H9 (cell line): ENCODE results near the gene PXK. TPM values are rescaled to one million over a fixed set of nuclear protein-coding genes. Genes with fewer than 3 reads are reported as not detected.

Experiments
- DNase-seq: peaks from one replicate; pipeline ENCODE4 v3.0.0-alpha.2; 2017
- H2AFZ ChIP-seq: one replicate; pipeline ENCODE4 v1.6.1; 2013; ENCODE audit warnings: mild to moderate bottlenecking, low read length, control low read depth, moderate library complexity
- H2AK5ac ChIP-seq: 2 replicates; pipeline ENCODE4 v1.6.1; 2013; ENCODE audit warnings: low read length, control low read depth, mixed read lengths; ENCODE audit not compliant: insufficient read length
- H2BK120ac ChIP-seq: one replicate; pipeline ENCODE4 v1.6.1; 2013; ENCODE audit warnings: low read depth, mild to moderate bottlenecking, low read length, control low read depth, inconsistent platforms; ENCODE audit not compliant: poor library complexity, severe bottlenecking
- H2BK12ac ChIP-seq: 2 replicates; pipeline ENCODE4 v1.6.1; 2013; ENCODE audit warnings: low read length, control low read depth, mixed read lengths, low read depth; ENCODE audit not compliant: insufficient read length
- H2BK15ac ChIP-seq: 2 replicates; pipeline ENCODE4 v1.6.1; 2013; ENCODE audit warnings: low read depth, low read length, control low read depth
- H2BK20ac ChIP-seq: one replicate; pipeline ENCODE4 v1.6.1; 2013; ENCODE audit warnings: low read depth, mild to moderate bottlenecking, low read length, control low read depth, inconsistent platforms; ENCODE audit not compliant: poor library complexity, severe bottlenecking
- H2BK5ac ChIP-seq: 2 replicates; pipeline ENCODE4 v1.6.1; 2013; ENCODE audit warnings: low read length, control low read depth, mixed read lengths; ENCODE audit not compliant: insufficient read length
- H3K14ac ChIP-seq: 2 replicates; pipeline ENCODE4 v1.6.1; 2013; ENCODE audit warnings: low read length, control low read depth; ENCODE audit not compliant: insufficient read depth
- H3K18ac ChIP-seq: 2 replicates; pipeline ENCODE4 v1.6.1; 2013; ENCODE audit warnings: low read depth, mild to moderate bottlenecking, mixed read lengths, low read length, control low read depth; ENCODE audit not compliant: insufficient read length
- H3K23ac ChIP-seq: 2 replicates; pipeline ENCODE4 v1.6.1; 2013; ENCODE audit warnings: low read length, control low read depth, mixed read lengths, low read depth; ENCODE audit not compliant: insufficient read length
- H3K23me2 ChIP-seq: 2 replicates; pipeline ENCODE4 v1.6.1; 2013; ENCODE audit warnings: low read depth, mild to moderate bottlenecking, mixed read lengths, low read length, control low read depth; ENCODE audit not compliant: insufficient read length, poor library complexity, severe bottlenecking
- H3K27ac ChIP-seq: 2 replicates; pipeline ENCODE4 v1.5.1; 2013; ENCODE audit warnings: low read length, control low read depth, mixed read lengths, low read depth; ENCODE audit not compliant: insufficient read length
- H3K27me3 ChIP-seq: 2 replicates; pipeline ENCODE4 v1.6.1; 2013; ENCODE audit warnings: low read length, control low read depth, inconsistent platforms; ENCODE audit not compliant: insufficient read depth
- H3K4ac ChIP-seq: 2 replicates; pipeline ENCODE4 v1.6.1; 2013; ENCODE audit warnings: low read depth, mild to moderate bottlenecking, control low read depth, inconsistent platforms, low read length, moderate library complexity
- H3K4me1 ChIP-seq: 2 replicates; pipeline ENCODE4 v1.6.1; 2013; ENCODE audit warnings: low read length, control low read depth, inconsistent platforms; ENCODE audit not compliant: insufficient read depth
- H3K4me2 ChIP-seq: 2 replicates; pipeline ENCODE4 v1.6.1; 2013; ENCODE audit warnings: low read length, control low read depth, mixed read lengths; ENCODE audit not compliant: insufficient read length, insufficient read depth
- H3K56ac ChIP-seq: 2 replicates; pipeline ENCODE4 v1.6.1; 2013; ENCODE audit warnings: low read depth, mild to moderate bottlenecking, mixed read lengths, low read length, control low read depth; ENCODE audit not compliant: insufficient read length
- H3K79me1 ChIP-seq: 2 replicates; pipeline ENCODE4 v1.6.1; 2013; ENCODE audit warnings: low read depth, mild to moderate bottlenecking, moderate library complexity, low read length, control low read depth, inconsistent platforms; ENCODE audit not compliant: insufficient read depth, poor library complexity, severe bottlenecking
- H3K79me2 ChIP-seq: 2 replicates; pipeline ENCODE4 v1.6.1; 2013; ENCODE audit warnings: low read length, control low read depth, inconsistent platforms; ENCODE audit not compliant: insufficient read depth
- H3K9ac ChIP-seq: 2 replicates; pipeline ENCODE4 v1.6.1; 2013; ENCODE audit warnings: low read length, control low read depth, mixed read lengths; ENCODE audit not compliant: insufficient read length; ENCODE audit errors: extremely low read depth
- H3K9me3 ChIP-seq: one replicate; pipeline ENCODE4 v1.6.1; 2013; ENCODE audit warnings: low read depth, low read length, inconsistent platforms; ENCODE audit not compliant: control insufficient read depth
- H3T11ph ChIP-seq: one replicate; pipeline ENCODE4 v1.6.1; 2013; ENCODE audit warnings: mild to moderate bottlenecking, low read length, control low read depth, inconsistent platforms
- H4K20me1 ChIP-seq: one replicate; pipeline ENCODE4 v1.6.1; 2013; ENCODE audit not compliant: control insufficient read depth, insufficient read length, insufficient read depth
- H4K5ac ChIP-seq: 2 replicates; pipeline ENCODE4 v1.6.1; 2013; ENCODE audit warnings: low read depth, mild to moderate bottlenecking, mixed read lengths, low read length, control low read depth; ENCODE audit not compliant: insufficient read length
- H4K8ac ChIP-seq: replicated peaks from 2 replicates; pipeline ENCODE4 v1.6.1; 2013; ENCODE audit warnings: low read length, control low read depth, mixed read lengths, low read depth; ENCODE audit not compliant: insufficient read length
- H4K91ac ChIP-seq: 2 replicates; pipeline ENCODE4 v1.6.1; 2013; ENCODE audit warnings: low read depth, mild to moderate bottlenecking, moderate library complexity, mixed read lengths, low read length, control low read depth; ENCODE audit not compliant: insufficient read length
- H3K27ac Mint-ChIP-seq, 3 experiments: 2 replicates in 2 of 3; 3 replicates in 1 of 3; pipeline ENCODE4 v1.8.0; 2020 to 2021; ENCODE audit warnings: mixed read lengths in 3 of 3, mild to moderate bottlenecking in 1 of 3, moderate library complexity in 1 of 3
- H3K27me3 Mint-ChIP-seq: 2 replicates; pipeline ENCODE4 v1.8.0; 2021; ENCODE audit warnings: low read depth, mild to moderate bottlenecking, moderate library complexity, mixed read lengths
- H3K36me3 Mint-ChIP-seq, 3 experiments: 2 replicates in 2 of 3; 3 replicates in 1 of 3; pipeline ENCODE4 v1.8.0; 2020 to 2021; ENCODE audit warnings: low read depth in 3 of 3, mixed read lengths in 3 of 3; ENCODE audit not compliant: insufficient read depth in 1 of 3
- H3K4me1 Mint-ChIP-seq, 2 experiments: 2 replicates each; pipeline ENCODE4 v1.8.0; 2020; ENCODE audit warnings: mixed read lengths in 2 of 2
- H3K4me3 Mint-ChIP-seq, 2 experiments: 2 replicates in 1 of 2; 3 replicates in 1 of 2; pipeline ENCODE4 v1.8.0; 2020 to 2021; ENCODE audit warnings: mild to moderate bottlenecking in 2 of 2, mixed read lengths in 2 of 2, moderate library complexity in 1 of 2
- H3K9me3 Mint-ChIP-seq, 2 experiments: 2 replicates in 1 of 2; 3 replicates in 1 of 2; pipeline ENCODE4 v1.8.0; 2020; ENCODE audit warnings: mild to moderate bottlenecking in 2 of 2, mixed read lengths in 2 of 2, moderate library complexity in 1 of 2
- CTCF ChIP-seq: fragments of 200-600 bp; sonication (generic); conservative IDR thresholded peaks from 3 replicates; pipeline ENCODE4 v1.8.0; 2021; ENCODE audit warnings: antibody characterized with exemption, mild to moderate bottlenecking
- WGBS: extraction: QIAGEN DNeasy Blood & Tissue Kit; methylation state at CpG from one replicate; pipeline ENCODE4 v1.1.7; 2013; ENCODE audit warnings: missing lambda C conversion rate, low lambda C conversion rate, mixed read lengths; ENCODE audit not compliant: insufficient read length; ENCODE audit errors: extremely low coverage; 5-methylcytosine and 5-hydroxymethylcytosine counted together
- total RNA-seq: library from RNA; stranded (reverse); gene quantifications from 2 replicates; pipeline ENCODE4 v1.2.1, GENCODE V29; 2021

The PXK gene
- total RNA-seq, 1 experiment from 2014 or later = 3.3 TPM

DNA sequence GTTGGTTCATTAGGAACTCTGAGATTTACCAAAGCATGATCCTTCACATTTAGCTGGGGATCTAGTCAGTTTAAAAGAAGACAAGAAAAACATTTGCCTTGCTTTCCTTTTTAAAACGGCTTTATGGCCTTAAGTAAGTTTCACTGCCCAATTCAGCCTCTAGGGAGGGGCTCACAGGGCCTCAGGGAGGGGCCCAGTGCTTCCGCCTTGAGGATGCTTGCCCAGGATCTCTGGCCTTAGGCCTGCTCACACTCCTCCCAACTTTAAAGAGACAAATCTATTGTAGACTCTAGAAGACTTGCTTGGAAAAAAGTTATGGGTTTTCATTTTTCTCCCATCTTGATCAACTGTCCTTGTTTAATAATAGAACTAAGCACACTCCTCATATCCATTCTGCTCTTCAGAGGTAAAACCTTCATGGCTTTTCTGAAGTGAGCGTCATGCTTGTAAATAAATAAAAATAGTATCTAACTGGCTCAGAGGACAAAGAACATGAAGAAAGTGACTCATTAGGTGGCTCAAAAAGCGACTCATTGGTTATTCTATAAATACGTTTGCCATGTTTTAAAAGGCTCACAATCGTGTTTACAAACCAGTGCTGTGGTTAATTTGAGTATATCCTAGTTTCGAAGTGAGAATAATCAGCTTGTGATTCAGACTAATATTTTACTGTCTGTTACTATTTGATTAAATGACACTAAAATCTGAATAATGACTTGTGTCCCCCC lies 87.3 kb downstream of the PXK start:
- H3K4me3 Mint-ChIP-seq = no peak overlapping the region
- no peak overlapping the region for H2BK12ac ChIP-seq
- no peak overlapping the region for H3K23ac ChIP-seq
- H4K5ac ChIP-seq = no peak overlapping the region
- H3T11ph ChIP-seq = no peak overlapping the region
- no peak overlapping the region for H3K56ac ChIP-seq
- H3K4me1 ChIP-seq = no peaks in the 10 kb centered on the region
- peaks cover 7 to 14% (median 7%) of the 10 kb centered on the region in 3 experiments; a peak in 5 of 7 replicates for H3K36me3 Mint-ChIP-seq
- H3K4me2 ChIP-seq = no peak overlapping the region
- no peak overlapping the region for H3K27ac ChIP-seq
- no peak overlapping the region for H4K8ac ChIP-seq
- H3K79me2 ChIP-seq = no peaks in the 10 kb centered on the region
- peaks cover 3% of the 10 kb centered on the region for H4K20me1 ChIP-seq
- no CpG with 5 or more reads among the region's 7 CpGs for whole genome bisulfite sequencing
- H2BK5ac ChIP-seq = no peak overlapping the region
- H3K18ac ChIP-seq = no peak overlapping the region
- H2BK20ac ChIP-seq = no peak overlapping the region
- no peak for DNase-seq
- no peak overlapping the region for H2BK15ac ChIP-seq
- no peaks in the 10 kb centered on the region for H3K9me3 ChIP-seq
- H2BK120ac ChIP-seq = no peak overlapping the region
- H3K27me3 Mint-ChIP-seq = no peaks in the 10 kb centered on the region
- no peak overlapping the region for H4K91ac ChIP-seq
- no peak overlapping the region for H3K9ac ChIP-seq
- no peak overlapping the region for H3K14ac ChIP-seq
- H3K27me3 ChIP-seq = no peaks in the 10 kb centered on the region
- peaks cover 6 to 10% of the 10 kb centered on the region in 2 experiments for H3K4me1 Mint-ChIP-seq
- H2AK5ac ChIP-seq = no peak overlapping the region
- H3K23me2 ChIP-seq = no peaks in the 10 kb centered on the region
- no peaks in the 10 kb centered on the region for H3K9me3 Mint-ChIP-seq
- no peak overlapping the region for H3K4ac ChIP-seq
- TF ChIP-seq CTCF = no peak
- no peak overlapping the region for H3K27ac Mint-ChIP-seq
- no peaks in the 10 kb centered on the region for H3K79me1 ChIP-seq
- H2AFZ ChIP-seq = no peak overlapping the region
